ENCODE data around the gene GUCY1A1. TPM values are rescaled to one million over a fixed set of nuclear protein-coding genes. Genes with fewer than 3 reads are reported as not detected.

Gene GUCY1A1
- total and polyA plus RNA-seq, 2 of the 4 experiments (the other 2 are of a cell fraction): 0.19 to 0.54 TPM

GRCh38 chr4:155673453-155673979, 6.9 kb downstream of the GUCY1A1 start:
- no peak overlapping the region for H3K4ac ChIP-seq (ENCODE audit: low read depth, low read length)
- no peak overlapping the region for H2AK5ac ChIP-seq (ENCODE audit: low read depth, low read length)
- H3K4me3 ChIP-seq (ENCODE audit: insufficient read depth, low read depth, low read length): no peak overlapping the region
- no peak overlapping the region for H2BK120ac ChIP-seq (ENCODE audit: low read depth, low read length)
- in situ Hi-C loops (cut with MboI; ENCODE audit: low sequenced_read_pairs): no loop called here
- H2BK5ac ChIP-seq (ENCODE audit: low read depth, low read length, poor library complexity, severe bottlenecking): no peak overlapping the region
- no peaks in the 10 kb centered on the region for H3K36me3 ChIP-seq (ENCODE audit: control insufficient read depth, insufficient read depth, low read length)
- H4K8ac ChIP-seq (ENCODE audit: low read depth in 2 of 2, low read length in 2 of 2): no peak overlapping the region
- no peak overlapping the region for H2BK20ac ChIP-seq (ENCODE audit: low read depth, low read length)
- no TSS peak for BruUV-seq (replicated peaks)
- H4K20me1 ChIP-seq (ENCODE audit: insufficient read depth, low read length): no peaks in the 10 kb centered on the region
- H3K27me3 ChIP-seq (ENCODE audit: control insufficient read depth, insufficient read depth, low read length): peaks cover 1% of the 10 kb centered on the region; the same call in 1 of the 2 replicates
- POLR2A ChIA-PET (ENCODE audit: unreplicated experiment): no interaction called here
- H3K14ac ChIP-seq (replicated peaks; ENCODE audit: low read depth, low read length): no peak overlapping the region
- H3K9me1 ChIP-seq (ENCODE audit: insufficient read depth, low read length): no peaks in the 10 kb centered on the region
- H3K9me3 ChIP-seq (ENCODE audit: control insufficient read depth, insufficient read depth, low read length): no peaks in the 10 kb centered on the region
- no peak overlapping the region for H3K56ac ChIP-seq (ENCODE audit: extremely low read depth, insufficient read depth, low read length)
- no peak for TF ChIP-seq CHD1 (IDR thresholded peaks at IDR 0.05; ENCODE audit: low read depth, low read length)
- no peak for TF ChIP-seq ELK1 (IDR thresholded peaks at IDR 0.05; ENCODE audit: borderline replicate concordance, low read depth, low read length)
- TF ChIP-seq RCOR1 (IDR thresholded peaks at IDR 0.05; ENCODE audit: insufficient replicate concordance, low read length): no peak
- TF ChIP-seq USF2 (IDR thresholded peaks at IDR 0.05; ENCODE audit: low read depth, low read length): no peak
- no peak for TF ChIP-seq RAD21 (IDR thresholded peaks at IDR 0.05; ENCODE audit: low read length)
- TF ChIP-seq MAZ (IDR thresholded peaks at IDR 0.05; ENCODE audit: borderline replicate concordance, low read depth, low read length): no peak
- no peak for TF ChIP-seq MAFK (IDR thresholded peaks at IDR 0.05; ENCODE audit: low read depth, low read length)
- H4K91ac ChIP-seq (ENCODE audit: insufficient read depth, low read depth, low read length): no peak overlapping the region
- H2BK15ac ChIP-seq (ENCODE audit: low read depth, low read length): no peak overlapping the region
- H3K27ac ChIP-seq (ENCODE audit: insufficient read depth, low read length): no peak overlapping the region
- no CpG with 5 or more reads among the region's 3 CpGs for WGBS, 2 experiments (ENCODE audit: extremely low coverage in 2 of 2, insufficient read length in 1 of 2)
- H3K4me2 ChIP-seq (ENCODE audit: low read depth, low read length): no peak overlapping the region
- H2AK9ac ChIP-seq (replicated peaks; ENCODE audit: low read depth, low read length, poor library complexity): no peak overlapping the region
- CTCF ChIA-PET: no interaction called here
- peak overlapping the region; percentile 45 for H2AFZ ChIP-seq (replicated peaks; ENCODE audit: low read length, poor library complexity)
- DNase-seq (no peak), ATAC-seq (ENCODE audit: low read depth) (no peak)
- dilution Hi-C loops (cut with HindIII; ENCODE audit: low sequenced_read_pairs, unreplicated experiment): no loop called here
- no peaks in the 10 kb centered on the region for H3K4me1 ChIP-seq (ENCODE audit: control insufficient read depth, insufficient read depth, low read length)
- no peak overlapping the region for H4K5ac ChIP-seq (ENCODE audit: low read depth, low read length)
- intact Hi-C loops (cut with micrococcal nuclease): no loop called here
- no peak overlapping the region for H3K9ac ChIP-seq (ENCODE audit: low read depth, low read length)
- no peaks in the 10 kb centered on the region for H3K79me1 ChIP-seq (ENCODE audit: low read depth in 1 of 2, low read length in 2 of 2)
- no peak overlapping the region for H3K23ac ChIP-seq (ENCODE audit: low read depth, low read length)
- no peak overlapping the region for H3K18ac ChIP-seq (ENCODE audit: low read depth, low read length)
